HCT116 (cell line): ENCODE results near the gene NPFFR1.

Source experiments
- CTCF ChIP-seq, 3 experiments: fragments of 200-600 bp in 1 of 3; sonication (generic) in 1 of 3; IDR thresholded peaks in 2 of 3; conservative IDR thresholded peaks in 1 of 3; 2 replicates each; pipeline ENCODE4 v1.5.1; 2012 to 2017; ENCODE audit warnings: low read depth in 2 of 3, low read length in 2 of 3, antibody characterized with exemption in 1 of 3, borderline replicate concordance in 1 of 3, control low read depth in 1 of 3, mild to moderate bottlenecking in 1 of 3, mixed read lengths in 1 of 3, mixed run types in 1 of 3, moderate library complexity in 1 of 3; ENCODE audit not compliant: insufficient read depth in 1 of 3
- JUND ChIP-seq: IDR thresholded peaks from 2 replicates; pipeline ENCODE4 v1.6.1; 2012

GRCh38 chr10:70333268-70333667 is 49.5 kb upstream of the NPFFR1 start:
- TF ChIP-seq JUND (no peak), CTCF (IDR thresholded peaks at IDR 0.05 in 2 of 3, conservative IDR thresholded peaks at IDR 0.05 in 1 of 3; ENCODE audit: borderline replicate concordance in 1 of 3, insufficient read depth in 1 of 3, low read depth in 2 of 3, low read length in 2 of 3) (no peak)
